Lung (tissue), 12 donors: Measurements from ENCODE around the gene C8G. TPM values are rescaled to one million over a fixed set of nuclear protein-coding genes. Genes with fewer than 3 reads are reported as not detected.

Experiments
- ATAC-seq: fragments of 200-7000 bp; cut with Tn5 transposase; one replicate; pipeline ENCODE4 v1.9.1; 2020; ENCODE audit warnings: moderate number of reproducible peaks; ENCODE audit not compliant: insufficient read depth, low FRiP score
- DNase-seq, 3 donors: peaks; one replicate each; pipeline ENCODE4 v3.0.0-alpha.2; 2013 to 2017
- H3K27ac ChIP-seq, 2 donors: one replicate each; pipeline ENCODE4 v1.5.1; 2013; ENCODE audit warnings: mild to moderate bottlenecking in 2 of 2, moderate library complexity in 2 of 2, control low read depth in 1 of 2, inconsistent platforms in 1 of 2, low read depth in 1 of 2, low read length in 1 of 2
- H3K27me3 ChIP-seq, 3 donors: one replicate each; pipeline ENCODE4 v1.5.1; 2013; ENCODE audit warnings: low read length in 2 of 3; ENCODE audit not compliant: control insufficient read depth in 3 of 3, insufficient read depth in 3 of 3
- H3K36me3 ChIP-seq, 4 donors: one replicate each; pipeline ENCODE4 v1.5.1; 2013; ENCODE audit warnings: low read length in 4 of 4, mild to moderate bottlenecking in 1 of 4, moderate library complexity in 1 of 4; ENCODE audit not compliant: control insufficient read depth in 4 of 4, insufficient read depth in 4 of 4
- H3K4me1 ChIP-seq, 5 donors: one replicate each; pipeline ENCODE4 v1.5.1; 2013; ENCODE audit warnings: low read length in 5 of 5, mild to moderate bottlenecking in 2 of 5, moderate library complexity in 1 of 5; ENCODE audit not compliant: control insufficient read depth in 5 of 5, insufficient read depth in 5 of 5
- H3K4me3 ChIP-seq: one replicate; pipeline ENCODE4 v1.5.1; 2013; ENCODE audit warnings: mild to moderate bottlenecking, control low read depth, moderate library complexity
- H3K9ac ChIP-seq, 2 donors: one replicate each; pipeline ENCODE4 v1.5.1; 2013; ENCODE audit warnings: low read length in 2 of 2, control low read depth in 1 of 2; ENCODE audit not compliant: insufficient read depth in 1 of 2
- H3K9me3 ChIP-seq, 4 donors: one replicate each; pipeline ENCODE4 v1.5.1; 2013; ENCODE audit warnings: low read length in 3 of 4, mild to moderate bottlenecking in 1 of 4, moderate library complexity in 1 of 4; ENCODE audit not compliant: control insufficient read depth in 4 of 4, insufficient read depth in 3 of 4
- WGBS, 2 donors: extraction: QIAGEN DNeasy Blood & Tissue Kit; methylation state at CpG; one replicate each; pipeline ENCODE4 v1.1.7; 2013; 5-methylcytosine and 5-hydroxymethylcytosine counted together
- polyA plus RNA-seq, 2 donors: library from polyadenylated mRNA; stranded (reverse); fragments of 200-250 nt; gene quantifications; one replicate each; pipeline ENCODE4 v1.2.1, GENCODE V29; 2013
- total RNA-seq, 2 donors: library from RNA; depleted of rRNA in 1 of 2; stranded (reverse); fragments of >200 nt in 1 of 2; gene quantifications; one replicate each; pipeline ENCODE4 v1.2.1, GENCODE V29; 2014 to 2021
- TF ChIP-seq, protein P1 (sequence below): IDR thresholded peaks from 2 replicates; pipeline ENCODE4 v1.5.1; 2012; ENCODE audit warnings: mild to moderate bottlenecking; ENCODE audit errors: control extremely low read depth, extremely low read depth
- donor health status: control.
- donor health status: control.
- donor health status: Bipolar disorder and iron deficiency.
- donor health status: healthy.
- donor health status: DM: yes; HTN: yes; CAD: no.

Gene C8G
- total and polyA plus RNA-seq, 4 donors, result 0.90 to 2.1 (median 1.4) TPM; not detected in 1

DNA sequence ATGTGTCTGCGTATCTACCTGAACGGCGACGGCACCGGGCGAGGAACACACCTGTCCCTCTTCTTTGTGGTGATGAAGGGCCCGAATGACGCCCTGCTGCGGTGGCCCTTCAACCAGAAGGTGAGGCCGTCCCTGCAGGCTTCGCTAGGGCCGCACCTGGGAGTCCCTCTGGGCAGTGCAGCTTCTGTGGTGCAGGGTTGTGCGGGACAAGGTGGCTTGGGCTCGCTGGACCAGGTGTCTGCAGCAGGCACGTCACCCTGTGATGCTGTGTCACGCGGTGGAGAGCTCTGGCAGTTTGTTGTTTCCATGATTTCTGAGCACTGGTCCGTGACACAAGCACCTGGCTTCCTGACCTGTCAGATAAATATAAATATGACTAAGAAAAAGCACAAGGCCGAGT, 21.2 kb upstream of the C8G start:
- Histone ChIP-seq H3K27me3 (no peaks in the 10 kb centered on the region), H3K36me3 (peaks cover 0 to 51% (median 14%) of the 10 kb centered on the region in 4 donors), H3K4me1 (peaks cover 0 to 3% (median 0%) of the 10 kb centered on the region in 5 donors), H3K9ac (no peak overlapping the region), H3K4me3 (no peak overlapping the region), H3K9me3 (no peaks in the 10 kb centered on the region), H3K27ac (no peak overlapping the region)
- TF ChIP-seq, protein P1, sequence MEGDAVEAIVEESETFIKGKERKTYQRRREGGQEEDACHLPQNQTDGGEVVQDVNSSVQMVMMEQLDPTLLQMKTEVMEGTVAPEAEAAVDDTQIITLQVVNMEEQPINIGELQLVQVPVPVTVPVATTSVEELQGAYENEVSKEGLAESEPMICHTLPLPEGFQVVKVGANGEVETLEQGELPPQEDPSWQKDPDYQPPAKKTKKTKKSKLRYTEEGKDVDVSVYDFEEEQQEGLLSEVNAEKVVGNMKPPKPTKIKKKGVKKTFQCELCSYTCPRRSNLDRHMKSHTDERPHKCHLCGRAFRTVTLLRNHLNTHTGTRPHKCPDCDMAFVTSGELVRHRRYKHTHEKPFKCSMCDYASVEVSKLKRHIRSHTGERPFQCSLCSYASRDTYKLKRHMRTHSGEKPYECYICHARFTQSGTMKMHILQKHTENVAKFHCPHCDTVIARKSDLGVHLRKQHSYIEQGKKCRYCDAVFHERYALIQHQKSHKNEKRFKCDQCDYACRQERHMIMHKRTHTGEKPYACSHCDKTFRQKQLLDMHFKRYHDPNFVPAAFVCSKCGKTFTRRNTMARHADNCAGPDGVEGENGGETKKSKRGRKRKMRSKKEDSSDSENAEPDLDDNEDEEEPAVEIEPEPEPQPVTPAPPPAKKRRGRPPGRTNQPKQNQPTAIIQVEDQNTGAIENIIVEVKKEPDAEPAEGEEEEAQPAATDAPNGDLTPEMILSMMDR, result no peak
- DNase-seq (no peak), ATAC-seq (no peak)
- WGBS, 2 donors, result 97 to 99% methylated on average over 19 of the region's 19 CpGs

DNA sequence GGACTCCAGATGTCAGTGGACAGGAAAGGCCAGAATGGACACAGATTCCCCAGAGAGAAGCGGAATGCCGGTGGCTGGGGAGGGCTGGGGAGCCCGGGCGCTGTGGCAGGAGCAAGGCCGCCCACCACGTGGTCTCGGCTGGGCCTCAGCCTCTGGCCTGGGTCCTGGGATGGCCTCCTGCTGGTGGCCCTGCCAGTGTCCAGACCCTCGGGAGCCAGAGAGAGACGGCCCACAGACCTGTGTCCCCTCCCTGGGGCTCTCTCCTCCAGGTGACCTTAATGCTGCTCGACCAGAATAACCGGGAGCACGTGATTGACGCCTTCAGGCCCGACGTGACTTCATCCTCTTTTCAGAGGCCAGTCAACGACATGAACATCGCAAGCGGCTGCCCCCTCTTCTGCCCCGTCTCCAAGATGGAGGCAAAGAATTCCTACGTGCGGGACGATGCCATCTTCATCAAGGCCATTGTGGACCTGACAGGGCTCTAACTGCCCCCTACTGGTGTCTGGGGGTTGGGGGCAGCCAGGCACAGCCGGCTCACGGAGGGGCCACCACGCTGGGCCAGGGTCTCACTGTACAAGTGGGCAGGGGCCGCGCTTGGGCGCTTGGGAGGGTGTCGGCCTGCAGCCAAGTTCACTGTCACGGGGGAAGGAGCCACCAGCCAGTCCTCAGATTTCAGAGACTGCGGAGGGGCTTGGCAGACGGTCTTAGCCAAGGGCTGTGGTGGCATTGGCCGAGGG, 19.5 kb upstream of the C8G start:
- Histone ChIP-seq H3K27me3 (no peaks in the 10 kb centered on the region), H3K4me1 (peaks cover 0 to 7% (median 0%) of the 10 kb centered on the region in 5 donors), H3K4me3 (no peak overlapping the region), H3K9ac (no peak overlapping the region), H3K9me3 (no peaks in the 10 kb centered on the region), H3K36me3 (peaks cover 0 to 43% (median 7%) of the 10 kb centered on the region in 4 donors), H3K27ac (peak overlapping the region in 1 of 2 donors; percentile 16)
- ATAC-seq (no peak), DNase-seq (no peak)
- WGBS, 2 donors, result 85% methylated on average over 33 of the region's 33 CpGs
- TF ChIP-seq, protein P1, result no peak

DNA sequence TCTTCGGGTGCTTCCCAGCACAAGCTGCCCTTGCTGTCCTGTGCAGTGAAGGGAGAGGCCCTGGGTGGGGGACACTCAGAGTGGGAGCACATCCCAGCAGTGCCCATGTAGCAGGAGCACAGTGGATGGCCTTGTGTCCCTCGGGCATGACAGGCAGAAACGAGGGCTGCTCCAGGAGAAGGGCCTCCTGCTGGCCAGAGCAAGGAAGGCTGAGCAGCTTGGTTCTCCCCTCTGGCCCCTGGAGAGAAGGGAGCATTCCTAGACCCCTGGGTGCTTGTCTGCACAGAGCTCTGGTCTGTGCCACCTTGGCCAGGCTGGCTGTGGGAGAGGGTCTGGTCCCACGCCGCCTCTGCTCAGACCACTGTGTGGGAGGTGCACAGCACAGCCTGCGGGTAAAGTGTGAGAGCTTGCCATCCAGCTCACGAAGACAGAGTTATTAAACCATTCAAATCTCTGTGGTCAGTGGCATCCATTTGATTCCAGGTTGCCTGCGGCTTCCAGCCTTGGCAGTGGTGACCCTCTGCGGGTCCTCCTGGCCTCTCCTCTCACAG, 18.8 kb upstream of the C8G start:
- TF ChIP-seq, protein P1, result no peak
- Histone ChIP-seq H3K9me3 (no peaks in the 10 kb centered on the region), H3K9ac (no peak overlapping the region), H3K36me3 (peaks cover 0 to 37% (median 4%) of the 10 kb centered on the region in 4 donors), H3K27ac (no peak overlapping the region), H3K4me3 (no peak overlapping the region), H3K27me3 (no peaks in the 10 kb centered on the region), H3K4me1 (peaks cover 0 to 7% (median 0%) of the 10 kb centered on the region in 5 donors)
- WGBS, 2 donors, result 89 to 96% methylated on average over 9 of the region's 9 CpGs
- no peak for ATAC-seq
- DNase-seq, result no peak
